HEK293 (cell line): ENCODE results near the gene CAD.

Source experiments
- MYNN ChIP-seq: fragments of 450-650 bp; formaldehyde crosslinking; IDR thresholded peaks from 2 replicates; pipeline ENCODE4 v1.5.1; 2016; ENCODE audit warnings: missing biosample characterization, missing genetic modification characterization, borderline replicate concordance
- PRDM1 ChIP-seq: fragments of 450-650 bp; formaldehyde crosslinking; IDR thresholded peaks from 2 replicates; pipeline ENCODE4; 2016; ENCODE audit warnings: missing biosample characterization, missing genetic modification characterization
- SP2 ChIP-seq: fragments of 450-650 bp; formaldehyde crosslinking; IDR thresholded peaks from 2 replicates; pipeline ENCODE4 v1.5.1; 2016; ENCODE audit warnings: missing biosample characterization, missing genetic modification characterization
- ZBTB20 ChIP-seq: fragments of 450-650 bp; formaldehyde crosslinking; IDR thresholded peaks from 2 replicates; pipeline ENCODE4 v1.5.1; 2016; ENCODE audit warnings: missing biosample characterization, missing genetic modification characterization
- ZNF112 ChIP-seq: fragments of 450-650 bp; formaldehyde crosslinking; IDR thresholded peaks from 2 replicates; pipeline ENCODE4 v1.5.0; 2017; ENCODE audit warnings: missing biosample characterization, missing genetic modification characterization
- ZNF121 ChIP-seq: fragments of 450-650 bp; formaldehyde crosslinking; IDR thresholded peaks from 2 replicates; pipeline ENCODE4 v1.5.1; 2016; ENCODE audit warnings: missing biosample characterization, missing genetic modification characterization
- ZNF223 ChIP-seq: fragments of 450-650 bp; formaldehyde crosslinking; IDR thresholded peaks from 2 replicates; pipeline ENCODE4 v1.5.1; 2016; ENCODE audit warnings: missing biosample characterization, missing genetic modification characterization
- ZNF792 ChIP-seq: fragments of 450-650 bp; formaldehyde crosslinking; IDR thresholded peaks from 2 replicates; pipeline ENCODE4 v1.5.1; 2016; ENCODE audit warnings: missing biosample characterization, missing genetic modification characterization
- ZNF830 ChIP-seq: fragments of 450-650 bp; IDR thresholded peaks from 2 replicates; pipeline ENCODE4 v1.5.0; 2018; ENCODE audit warnings: missing biosample characterization, missing genetic modification characterization, low read depth, mild to moderate bottlenecking, moderate library complexity
- TF ChIP-seq, protein P1 (sequence below): fragments of 450-650 bp; formaldehyde crosslinking; IDR thresholded peaks from 2 replicates; pipeline ENCODE4 v1.5.1; 2016; ENCODE audit warnings: missing biosample characterization, missing genetic modification characterization
- TF ChIP-seq, protein P2 (sequence below): fragments of 450-650 bp; formaldehyde crosslinking; IDR thresholded peaks from 2 replicates; pipeline ENCODE4 v1.5.1; 2016; ENCODE audit warnings: missing biosample characterization, missing genetic modification characterization
- TF ChIP-seq, protein P3 (sequence below): fragments of 450-650 bp; formaldehyde crosslinking; IDR thresholded peaks from 2 replicates; pipeline ENCODE4 v1.5.1; 2016; ENCODE audit warnings: missing biosample characterization, missing genetic modification characterization
- TF ChIP-seq, protein P4 (sequence below): fragments of 450-650 bp; formaldehyde crosslinking; IDR thresholded peaks from 2 replicates; pipeline ENCODE4 v1.5.1; 2016; ENCODE audit warnings: missing biosample characterization, missing genetic modification characterization, low read depth
- TF ChIP-seq, protein P5 (sequence below): sonication (generic); formaldehyde crosslinking; IDR thresholded peaks from 2 replicates; pipeline ENCODE4 v1.8.1; 2022; ENCODE audit warnings: mild to moderate bottlenecking, moderate library complexity, missing genetic modification reagents

DNA sequence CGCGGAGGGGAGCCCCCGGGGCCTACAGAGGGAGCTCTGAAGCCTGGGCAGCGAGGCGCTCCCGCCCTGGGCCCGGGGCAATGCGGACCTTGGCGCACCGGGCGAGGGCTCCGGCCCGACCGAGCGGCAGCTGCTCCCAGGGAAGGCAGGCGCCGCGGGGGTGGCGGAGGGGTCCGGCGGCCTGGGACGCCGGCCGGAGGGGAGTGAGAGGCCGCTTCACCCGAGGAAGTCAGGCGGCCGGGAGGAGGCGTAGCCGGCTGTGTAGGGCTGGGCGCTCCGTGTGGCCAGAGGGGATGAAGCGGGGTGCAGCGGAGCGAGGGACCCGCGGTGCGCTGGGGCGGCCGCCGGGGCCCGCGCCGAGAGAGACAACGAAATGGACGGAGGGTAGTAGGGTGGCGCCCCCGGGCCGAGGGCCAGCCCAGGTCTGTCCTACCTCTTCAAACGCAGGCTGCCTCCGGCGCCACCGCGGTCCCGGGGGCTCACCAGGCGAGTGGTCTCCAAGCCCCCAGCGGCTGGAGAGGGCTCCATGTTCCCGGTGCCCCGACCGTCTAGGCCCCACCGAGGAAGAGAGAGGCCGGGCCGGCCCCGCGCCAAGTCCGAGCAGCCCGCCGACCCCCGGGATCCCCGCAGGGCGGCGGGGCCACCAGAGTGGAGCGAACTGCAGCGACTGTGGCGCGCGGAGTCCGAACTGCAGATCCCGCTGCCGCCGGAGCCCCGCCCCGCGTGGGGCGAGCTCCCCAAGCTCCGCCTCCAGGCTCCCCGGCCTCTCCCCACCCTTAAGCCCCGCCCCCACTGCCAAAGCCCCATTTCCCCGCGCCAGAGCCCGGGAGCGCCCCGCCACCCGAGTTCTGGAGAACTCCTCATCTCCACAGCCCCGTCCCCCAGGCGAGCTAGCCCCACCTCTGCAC lies 45.5 kb downstream of the CAD start, which contains the start of gene SLC30A3:
- TF ChIP-seq, protein P1, sequence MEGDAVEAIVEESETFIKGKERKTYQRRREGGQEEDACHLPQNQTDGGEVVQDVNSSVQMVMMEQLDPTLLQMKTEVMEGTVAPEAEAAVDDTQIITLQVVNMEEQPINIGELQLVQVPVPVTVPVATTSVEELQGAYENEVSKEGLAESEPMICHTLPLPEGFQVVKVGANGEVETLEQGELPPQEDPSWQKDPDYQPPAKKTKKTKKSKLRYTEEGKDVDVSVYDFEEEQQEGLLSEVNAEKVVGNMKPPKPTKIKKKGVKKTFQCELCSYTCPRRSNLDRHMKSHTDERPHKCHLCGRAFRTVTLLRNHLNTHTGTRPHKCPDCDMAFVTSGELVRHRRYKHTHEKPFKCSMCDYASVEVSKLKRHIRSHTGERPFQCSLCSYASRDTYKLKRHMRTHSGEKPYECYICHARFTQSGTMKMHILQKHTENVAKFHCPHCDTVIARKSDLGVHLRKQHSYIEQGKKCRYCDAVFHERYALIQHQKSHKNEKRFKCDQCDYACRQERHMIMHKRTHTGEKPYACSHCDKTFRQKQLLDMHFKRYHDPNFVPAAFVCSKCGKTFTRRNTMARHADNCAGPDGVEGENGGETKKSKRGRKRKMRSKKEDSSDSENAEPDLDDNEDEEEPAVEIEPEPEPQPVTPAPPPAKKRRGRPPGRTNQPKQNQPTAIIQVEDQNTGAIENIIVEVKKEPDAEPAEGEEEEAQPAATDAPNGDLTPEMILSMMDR (tag by site-specific recombination) = peak; percentile 86
- no peak for TF ChIP-seq ZNF792 (tag by site-specific recombination)
- TF ChIP-seq MYNN = no peak
- TF ChIP-seq, protein P2, sequence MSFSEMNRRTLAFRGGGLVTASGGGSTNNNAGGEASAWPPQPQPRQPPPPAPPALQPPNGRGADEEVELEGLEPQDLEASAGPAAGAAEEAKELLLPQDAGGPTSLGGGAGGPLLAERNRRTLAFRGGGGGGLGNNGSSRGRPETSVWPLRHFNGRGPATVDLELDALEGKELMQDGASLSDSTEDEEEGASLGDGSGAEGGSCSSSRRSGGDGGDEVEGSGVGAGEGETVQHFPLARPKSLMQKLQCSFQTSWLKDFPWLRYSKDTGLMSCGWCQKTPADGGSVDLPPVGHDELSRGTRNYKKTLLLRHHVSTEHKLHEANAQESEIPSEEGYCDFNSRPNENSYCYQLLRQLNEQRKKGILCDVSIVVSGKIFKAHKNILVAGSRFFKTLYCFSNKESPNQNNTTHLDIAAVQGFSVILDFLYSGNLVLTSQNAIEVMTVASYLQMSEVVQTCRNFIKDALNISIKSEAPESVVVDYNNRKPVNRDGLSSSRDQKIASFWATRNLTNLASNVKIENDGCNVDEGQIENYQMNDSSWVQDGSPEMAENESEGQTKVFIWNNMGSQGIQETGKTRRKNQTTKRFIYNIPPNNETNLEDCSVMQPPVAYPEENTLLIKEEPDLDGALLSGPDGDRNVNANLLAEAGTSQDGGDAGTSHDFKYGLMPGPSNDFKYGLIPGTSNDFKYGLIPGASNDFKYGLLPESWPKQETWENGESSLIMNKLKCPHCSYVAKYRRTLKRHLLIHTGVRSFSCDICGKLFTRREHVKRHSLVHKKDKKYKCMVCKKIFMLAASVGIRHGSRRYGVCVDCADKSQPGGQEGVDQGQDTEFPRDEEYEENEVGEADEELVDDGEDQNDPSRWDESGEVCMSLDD = 0 out of 2 replicates have a peak, but pooled peaks have one; percentile 35
- TF ChIP-seq ZNF223 (tag by site-specific recombination) = no peak
- TF ChIP-seq ZNF112 (tag by site-specific recombination) = no peak
- TF ChIP-seq, protein P3, sequence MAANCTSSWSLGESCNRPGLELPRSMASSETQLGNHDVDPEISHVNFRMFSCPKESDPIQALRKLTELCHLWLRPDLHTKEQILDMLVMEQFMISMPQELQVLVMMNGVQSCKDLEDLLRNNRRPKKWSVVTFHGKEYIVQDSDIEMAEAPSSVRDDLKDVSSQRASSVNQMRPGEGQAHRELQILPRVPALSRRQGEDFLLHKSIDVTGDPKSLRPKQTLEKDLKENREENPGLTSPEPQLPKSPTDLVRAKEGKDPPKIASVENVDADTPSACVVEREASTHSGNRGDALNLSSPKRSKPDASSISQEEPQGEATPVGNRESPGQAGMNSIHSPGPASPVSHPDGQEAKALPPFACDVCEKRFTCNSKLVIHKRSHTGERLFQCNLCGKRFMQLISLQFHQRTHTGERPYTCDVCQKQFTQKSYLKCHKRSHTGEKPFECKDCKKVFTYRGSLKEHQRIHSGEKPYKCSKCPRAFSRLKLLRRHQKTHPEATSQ (tag by site-specific recombination) = no peak
- TF ChIP-seq SP2 (tag by site-specific recombination) = peak; percentile 76
- no peak for TF ChIP-seq PRDM1 (tag by site-specific recombination)
- TF ChIP-seq, protein P4, sequence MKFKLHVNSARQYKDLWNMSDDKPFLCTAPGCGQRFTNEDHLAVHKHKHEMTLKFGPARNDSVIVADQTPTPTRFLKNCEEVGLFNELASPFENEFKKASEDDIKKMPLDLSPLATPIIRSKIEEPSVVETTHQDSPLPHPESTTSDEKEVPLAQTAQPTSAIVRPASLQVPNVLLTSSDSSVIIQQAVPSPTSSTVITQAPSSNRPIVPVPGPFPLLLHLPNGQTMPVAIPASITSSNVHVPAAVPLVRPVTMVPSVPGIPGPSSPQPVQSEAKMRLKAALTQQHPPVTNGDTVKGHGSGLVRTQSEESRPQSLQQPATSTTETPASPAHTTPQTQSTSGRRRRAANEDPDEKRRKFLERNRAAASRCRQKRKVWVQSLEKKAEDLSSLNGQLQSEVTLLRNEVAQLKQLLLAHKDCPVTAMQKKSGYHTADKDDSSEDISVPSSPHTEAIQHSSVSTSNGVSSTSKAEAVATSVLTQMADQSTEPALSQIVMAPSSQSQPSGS (tag by site-specific recombination) = no peak
- no peak for TF ChIP-seq ZNF121 (tag by site-specific recombination)
- TF ChIP-seq ZBTB20 = peak; percentile 94
- TF ChIP-seq, protein P5, sequence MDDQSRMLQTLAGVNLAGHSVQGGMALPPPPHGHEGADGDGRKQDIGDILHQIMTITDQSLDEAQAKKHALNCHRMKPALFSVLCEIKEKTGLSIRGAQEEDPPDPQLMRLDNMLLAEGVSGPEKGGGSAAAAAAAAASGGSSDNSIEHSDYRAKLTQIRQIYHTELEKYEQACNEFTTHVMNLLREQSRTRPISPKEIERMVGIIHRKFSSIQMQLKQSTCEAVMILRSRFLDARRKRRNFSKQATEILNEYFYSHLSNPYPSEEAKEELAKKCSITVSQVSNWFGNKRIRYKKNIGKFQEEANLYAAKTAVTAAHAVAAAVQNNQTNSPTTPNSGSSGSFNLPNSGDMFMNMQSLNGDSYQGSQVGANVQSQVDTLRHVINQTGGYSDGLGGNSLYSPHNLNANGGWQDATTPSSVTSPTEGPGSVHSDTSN (CRISPR knock-in tag) = 0 out of 2 replicates have a peak, but pooled peaks have one; percentile 18
- no peak for TF ChIP-seq ZNF830
